ENCODE measurements around the gene ANKRD65.

ANKRD65 gene

GRCh38 chr1:1395166-1395565 is 25.9 kb downstream of the ANKRD65 start:
- H3K27ac ChIP-seq, result no peak overlapping the region
- no peak for TF ChIP-seq CTCF (conservative IDR thresholded peaks at IDR 0.05; ENCODE audit: low read depth)
- ChIA-PET POLR2A (ENCODE audit: low non-redundant PET) (no interaction called here), CTCF (no interaction called here)
- no peak for DNase-seq (ENCODE audit: low spot score)

- POLR2A ChIA-PET (ENCODE audit: low non-redundant PET), result no interaction called here
- H3K27ac ChIP-seq, result no peak overlapping the region
Observed at GRCh38 chr1:1394116-1394515, 27.0 kb downstream of the ANKRD65 start.

GRCh38 chr1:1393428-1393827 is 27.6 kb downstream of the ANKRD65 start:
- TF ChIP-seq CTCF (conservative IDR thresholded peaks at IDR 0.05; ENCODE audit: low read depth), result no peak
- ChIA-PET CTCF (no interaction called here), POLR2A (ENCODE audit: low non-redundant PET) (no interaction called here)
- H3K27ac ChIP-seq, result no peak overlapping the region
- no peak for DNase-seq (ENCODE audit: low spot score)

More at GRCh38 chr1:1394116-1394515, 27.0 kb downstream of the ANKRD65 start:
- DNase-seq (ENCODE audit: low spot score), result no peak
- no peak for TF ChIP-seq CTCF (conservative IDR thresholded peaks at IDR 0.05; ENCODE audit: low read depth)
- CTCF ChIA-PET, result no interaction called here

GRCh38 chr1:1393014-1393413 is 28.1 kb downstream of the ANKRD65 start:
- no peak for DNase-seq (ENCODE audit: low spot score)
- H3K27ac ChIP-seq, result no peak overlapping the region
- TF ChIP-seq CTCF (conservative IDR thresholded peaks at IDR 0.05; ENCODE audit: low read depth), result no peak
- POLR2A ChIA-PET (ENCODE audit: low non-redundant PET), result no interaction called here
- CTCF ChIA-PET, result no interaction called here

- no peak for TF ChIP-seq CTCF (conservative IDR thresholded peaks at IDR 0.05; ENCODE audit: low read depth)
- CTCF ChIA-PET, result no interaction called here
Observed at GRCh38 chr1:1391225-1391624, 29.9 kb downstream of the ANKRD65 start.

GRCh38 chr1:1390675-1391074 is 30.4 kb downstream of the ANKRD65 start:
- no peak for TF ChIP-seq CTCF (conservative IDR thresholded peaks at IDR 0.05; ENCODE audit: low read depth)
- no peak overlapping the region for H3K27ac ChIP-seq
- DNase-seq (ENCODE audit: low spot score), result no peak
- CTCF ChIA-PET, result interaction anchor here (0.7 kb wide), 1 partner anchor 15 kb away, joined by 4 read pairs; no protein-coding TSS in a partner anchor
- POLR2A ChIA-PET (ENCODE audit: low non-redundant PET), result no interaction called here

More at GRCh38 chr1:1391225-1391624, 29.9 kb downstream of the ANKRD65 start:
- no peak overlapping the region for H3K27ac ChIP-seq
- POLR2A ChIA-PET (ENCODE audit: low non-redundant PET), result no interaction called here
- DNase-seq (ENCODE audit: low spot score), result no peak

- 0 out of 2 replicates have a peak overlapping the region, but pooled peaks have one; percentile 11 for H3K27ac ChIP-seq
- no peak for DNase-seq (ENCODE audit: low spot score)
- ChIA-PET POLR2A (ENCODE audit: low non-redundant PET) (no interaction called here), CTCF (no interaction called here)
- TF ChIP-seq CTCF (conservative IDR thresholded peaks at IDR 0.05; ENCODE audit: low read depth), result no peak
Observed at GRCh38 chr1:1388078-1388472, 33.0 kb downstream of the ANKRD65 start.

Measured in RWPE1 (cell line).